SK-N-SH (cell line): ENCODE data around the gene MRPS5. TPM values are rescaled to one million over a fixed set of nuclear protein-coding genes. Genes with fewer than 3 reads are reported as not detected.

Experiments used
- CTCF ChIA-PET: fragments of 300-600, 350-600 bp; formaldehyde crosslinking; extraction: SDS; loops from one replicate; lab custom pipeline; 2021; lab: Yijun Ruan, JAX
- POLR2A ChIA-PET: fragments of 350-600 bp; sonication (Branson Sonifier 250); formaldehyde crosslinking; extraction: SDS; loops from one replicate; lab custom pipeline; 2020; ENCODE audit warnings: antibody characterized with exemption, inconsistent platforms; lab: Yijun Ruan, JAX
- DNase-seq: peaks from one replicate; pipeline ENCODE4 v3.0.0; 2012
- H2AFZ ChIP-seq: fragments of 200-600 bp; sonication (generic); 2 replicates; pipeline ENCODE4 v1.8.1; 2016; ENCODE audit warnings: antibody characterized with exemption, mild to moderate bottlenecking, low read depth
- H3F3A ChIP-seq: fragments of 200-600 bp; sonication (generic); replicated peaks from 2 replicates; pipeline ENCODE3; 2016; ENCODE audit warnings: antibody characterized with exemption, mild to moderate bottlenecking; ENCODE audit not compliant: insufficient read depth
- H3K27ac ChIP-seq, 2 experiments: fragments of 200-500 bp in 1 of 2; fragments of 200-600 bp in 1 of 2; sonication (Bioruptor generic) in 1 of 2; sonication (generic), shearing (Covaris generic) in 1 of 2; 2 replicates each; pipeline versions ENCODE4 v1.5.1 to v1.6.1; 2014 to 2016; ENCODE audit warnings: low read depth in 2 of 2, inconsistent platforms in 1 of 2, low read length in 1 of 2, mild to moderate bottlenecking in 1 of 2, mixed read lengths in 1 of 2
- H3K27me3 ChIP-seq: fragments of 200-600 bp; sonication (generic), shearing (Covaris generic); 2 replicates; pipeline ENCODE4 v1.6.1; 2016; ENCODE audit warnings: mixed run types; ENCODE audit not compliant: insufficient read depth
- H3K36me3 ChIP-seq, 2 experiments: fragments of 200-500 bp in 1 of 2; fragments of 200-600 bp in 1 of 2; sonication (Bioruptor generic) in 1 of 2; sonication (generic) in 1 of 2; replicated peaks in 1 of 2; 2 replicates each; pipeline versions ENCODE3 to v1.5.1; 2014 to 2016; ENCODE audit warnings: low read length in 1 of 2, mild to moderate bottlenecking in 1 of 2; ENCODE audit not compliant: insufficient read depth in 2 of 2, control insufficient read depth in 1 of 2
- H3K4me1 ChIP-seq, 2 experiments: fragments of 200-500 bp in 1 of 2; fragments of 200-600 bp in 1 of 2; sonication (Bioruptor generic) in 1 of 2; sonication (generic), shearing (Covaris generic) in 1 of 2; 2 replicates each; pipeline versions ENCODE4 v1.5.1 to v1.6.1; 2014 to 2016; ENCODE audit warnings: low read depth in 1 of 2, low read length in 1 of 2, mixed run types in 1 of 2; ENCODE audit not compliant: insufficient read depth in 2 of 2, control insufficient read depth in 1 of 2
- H3K4me2 ChIP-seq: fragments of 200-600 bp; sonication (generic), shearing (Covaris generic); 2 replicates; pipeline ENCODE4 v1.6.1; 2017; ENCODE audit warnings: mixed run types
- H3K4me3 ChIP-seq, 2 experiments: fragments of 200-500 bp in 1 of 2; fragments of 200-600 bp in 1 of 2; sonication (Bioruptor generic) in 1 of 2; sonication (generic), shearing (Covaris generic) in 1 of 2; 2 replicates each; pipeline versions ENCODE4 v1.5.1 to v1.8.1; 2014 to 2016; ENCODE audit warnings: low read depth in 2 of 2, inconsistent platforms in 1 of 2, low read length in 1 of 2, mild to moderate bottlenecking in 1 of 2, mixed read lengths in 1 of 2, moderate library complexity in 1 of 2
- H3K79me2 ChIP-seq: fragments of 200-600 bp; sonication (generic); 2 replicates; pipeline ENCODE4 v1.8.1; 2017; ENCODE audit warnings: mild to moderate bottlenecking; ENCODE audit not compliant: insufficient read depth
- H3K9ac ChIP-seq: fragments of 200-600 bp; sonication (generic); 2 replicates; pipeline ENCODE4 v1.6.1; 2017; ENCODE audit warnings: mixed run types
- H3K9me2 ChIP-seq: fragments of 200-600 bp; sonication (generic); 2 replicates; pipeline ENCODE4 v1.6.1; 2017; ENCODE audit warnings: mixed run types
- H3K9me3 ChIP-seq: fragments of 200-600 bp; sonication (generic); 2 replicates; pipeline ENCODE4 v1.6.1; 2017; ENCODE audit warnings: mixed run types, mild to moderate bottlenecking, moderate library complexity
- H4K20me1 ChIP-seq: fragments of 200-600 bp; sonication (generic); 2 replicates; pipeline ENCODE4 v1.6.1; 2017; ENCODE audit warnings: mild to moderate bottlenecking, mixed run types; ENCODE audit not compliant: insufficient read depth
- CTCF ChIP-seq: fragments of 200-600 bp; sonication (generic); IDR thresholded peaks from 2 replicates; pipeline ENCODE4 v1.6.1; 2017; ENCODE audit warnings: antibody characterized with exemption, mild to moderate bottlenecking, moderate library complexity
- EP300 ChIP-seq, 2 experiments: IDR thresholded peaks; 2 replicates each; pipeline versions ENCODE4 v1.4.0 to v1.6.1; 2012; ENCODE audit warnings: borderline replicate concordance in 1 of 2, low read depth in 1 of 2, low read length in 1 of 2
- EZH2phosphoT487 ChIP-seq: fragments of 200-600 bp; sonication (generic); IDR thresholded peaks from 2 replicates; pipeline ENCODE4 v1.6.1; 2017; ENCODE audit warnings: low read depth, mixed run types, mild to moderate bottlenecking, antibody characterized with exemption, moderate library complexity, borderline replicate concordance
- FOXJ3 ChIP-seq: sonication (generic); formaldehyde crosslinking; IDR thresholded peaks from 2 replicates; pipeline ENCODE4 v1.5.1; 2020; ENCODE audit warnings: mild to moderate bottlenecking, missing genetic modification reagents
- FOXM1 ChIP-seq: IDR thresholded peaks from 2 replicates; pipeline ENCODE4 v1.4.0; 2012; ENCODE audit warnings: low read depth, mild to moderate bottlenecking
- IRF3 ChIP-seq: fragments of 150-350 bp; IDR thresholded peaks from 2 replicates; pipeline ENCODE4 v1.6.1; 2016; ENCODE audit warnings: mild to moderate bottlenecking, low read depth, low read length
- MXI1 ChIP-seq: IDR thresholded peaks from 2 replicates; pipeline ENCODE4 v1.6.1; 2012; ENCODE audit warnings: mild to moderate bottlenecking, low read depth, low read length, improper control_type of control experiment
- NFIC ChIP-seq: IDR thresholded peaks from 2 replicates; pipeline ENCODE4 v1.4.0; 2012; ENCODE audit warnings: borderline replicate concordance
- POLR2AphosphoS5 ChIP-seq: IDR thresholded peaks from 2 replicates; pipeline ENCODE4 v1.6.1; 2012; ENCODE audit warnings: low read depth, low read length
- RAD21 ChIP-seq: IDR thresholded peaks from 2 replicates; pipeline ENCODE4 v1.6.1; 2012; ENCODE audit warnings: mild to moderate bottlenecking, low read length
- RCOR1 ChIP-seq: fragments of 150-350 bp; IDR thresholded peaks from 2 replicates; pipeline ENCODE4 v1.6.1; 2017; ENCODE audit warnings: antibody characterized with exemption, low read length
- TEAD4 ChIP-seq: IDR thresholded peaks from 2 replicates; pipeline ENCODE4 v1.4.0; 2012; ENCODE audit warnings: mild to moderate bottlenecking, borderline replicate concordance; ENCODE audit not compliant: insufficient read depth
- USF2 ChIP-seq: fragments of 150-350 bp; IDR thresholded peaks from 2 replicates; pipeline ENCODE4 v1.6.1; 2017; ENCODE audit warnings: antibody characterized with exemption, low read length, low read depth, borderline replicate concordance
- YY1 ChIP-seq: IDR thresholded peaks from 2 replicates; pipeline ENCODE4 v1.4.0; 2012; ENCODE audit warnings: low read depth, mild to moderate bottlenecking
- ZBTB33 ChIP-seq: IDR thresholded peaks from 2 replicates; pipeline ENCODE4 v1.4.0; 2012; ENCODE audit warnings: low read depth, borderline replicate concordance
- WGBS: methylation state at CpG from one replicate; pipeline ENCODE4 v1.1.6; 2017; ENCODE audit warnings: low lambda C conversion rate; 5-methylcytosine and 5-hydroxymethylcytosine counted together
- polyA plus RNA-seq, 3 experiments: library from polyadenylated mRNA; depleted of rRNA; stranded (reverse); fragments of >200 nt; gene quantifications; 2 replicates each; pipeline ENCODE4 v1.2.3, GENCODE V29; 2012

MRPS5 gene
- polyA plus RNA-seq, 1 of the 3 experiments (the other 2 are of a cell fraction): 32.8 TPM

- no peak for DNase-seq
- POLR2A ChIA-PET: no interaction called here
- no peaks in the 10 kb centered on the region for H3K9me3 ChIP-seq
- H3K27me3 ChIP-seq: peaks cover 49% of the 10 kb centered on the region; the same call in 1 of the 2 replicates
- WGBS: 63% methylated on average over 5 of the region's 5 CpGs
- no peaks in the 10 kb centered on the region for H4K20me1 ChIP-seq
- H3K4me2 ChIP-seq: no peak overlapping the region
- no peaks in the 10 kb centered on the region for H3K9me2 ChIP-seq
- CTCF ChIA-PET: interaction anchor here (1.1 kb wide), 2 partner anchors 22 to 35 kb away, joined by 3 read pairs; no protein-coding TSS in a partner anchor
- no peak overlapping the region for H3K27ac ChIP-seq
- no peaks in the 10 kb centered on the region for H3K36me3 ChIP-seq
- H3K79me2 ChIP-seq: no peaks in the 10 kb centered on the region
- no peak for TF ChIP-seq POLR2AphosphoS5
- no peak for TF ChIP-seq EZH2phosphoT487
- TF ChIP-seq TEAD4: no peak
- no peak for TF ChIP-seq CTCF
- TF ChIP-seq RAD21: no peak
- no peak for TF ChIP-seq EP300 (IDR thresholded peaks at IDR 0.05; ENCODE audit: borderline replicate concordance in 1 of 2, low read depth in 1 of 2, low read length in 1 of 2)
- TF ChIP-seq YY1: no peak
- TF ChIP-seq FOXJ3 (CRISPR knock-in tag): no peak
- no peak for TF ChIP-seq RCOR1
- no peak for TF ChIP-seq IRF3
- TF ChIP-seq NFIC: no peak
- no peak for TF ChIP-seq FOXM1
- TF ChIP-seq USF2: no peak
- no peak for TF ChIP-seq MXI1
- no peak for TF ChIP-seq ZBTB33
- H3F3A ChIP-seq: peaks cover under 1% of the 10 kb centered on the region
- no peaks in the 10 kb centered on the region for H3K4me1 ChIP-seq
- H2AFZ ChIP-seq: no peak overlapping the region
- no peak overlapping the region for H3K4me3 ChIP-seq
- no peak overlapping the region for H3K9ac ChIP-seq
Measured at GRCh38 chr2:95044601-95045000, 77.0 kb downstream of the MRPS5 start.
